HepG2 (cell line): ENCODE measurements around the gene RASGRP2. TPM values are rescaled to one million over a fixed set of nuclear protein-coding genes. Genes with fewer than 3 reads are reported as not detected.

Experiments
- ARID4A ChIP-seq: sonication (generic); formaldehyde crosslinking; IDR thresholded peaks from 2 replicates; pipeline ENCODE4 v1.5.0; 2020; ENCODE audit warnings: mild to moderate bottlenecking, missing genetic modification reagents, borderline replicate concordance
- ATF4 ChIP-seq, 2 experiments: fragments of 450-650 bp in 1 of 2; sonication (generic) in 1 of 2; formaldehyde crosslinking; IDR thresholded peaks; 2 replicates each; pipeline versions ENCODE4 v1.5.0 to v1.8.0; 2020 to 2022; ENCODE audit warnings: mild to moderate bottlenecking in 1 of 2, missing genetic modification reagents in 1 of 2
- BCL6 ChIP-seq: IDR thresholded peaks from 2 replicates; pipeline ENCODE4 v1.6.1; 2016; ENCODE audit warnings: missing genetic modification reagents, missing compliant biosample characterization
- CEBPB ChIP-seq: IDR thresholded peaks from 2 replicates; pipeline ENCODE4 v1.6.1; 2011; ENCODE audit warnings: low read depth, low read length, improper control_type of control experiment, borderline replicate concordance
- CEBPG ChIP-seq: IDR thresholded peaks from 2 replicates; pipeline ENCODE4 v1.6.1; 2016
- ETV5 ChIP-seq: IDR thresholded peaks from 2 replicates; pipeline ENCODE4 v1.6.1; 2018; ENCODE audit warnings: missing biosample characterization, missing genetic modification reagents, inconsistent platforms, borderline replicate concordance
- ETV6 ChIP-seq: sonication (generic); formaldehyde crosslinking; conservative IDR thresholded peaks from 2 replicates; pipeline ENCODE4 v1.4.0; 2020; ENCODE audit warnings: missing genetic modification reagents
- FOXO4 ChIP-seq: sonication (generic); formaldehyde crosslinking; conservative IDR thresholded peaks from 2 replicates; pipeline ENCODE4 v1.8.1; 2023; ENCODE audit warnings: missing genetic modification reagents
- HNRNPLL ChIP-seq: fragments of 200-400 bp; formaldehyde crosslinking; IDR thresholded peaks from 2 replicates; pipeline ENCODE4 v1.6.1; 2017; ENCODE audit warnings: mild to moderate bottlenecking, low read depth, low read length; ENCODE audit not compliant: poor library complexity, severe bottlenecking
- MEIS2 ChIP-seq: sonication (generic); formaldehyde crosslinking; IDR thresholded peaks from 2 replicates; pipeline ENCODE4 v1.9.0; 2021; ENCODE audit warnings: mild to moderate bottlenecking, missing genetic modification reagents
- MLX ChIP-seq: IDR thresholded peaks from 2 replicates; pipeline ENCODE4 v1.6.1; 2016
- NR1H2 ChIP-seq: sonication (generic); formaldehyde crosslinking; IDR thresholded peaks from 2 replicates; pipeline ENCODE4 v1.8.1; 2022; ENCODE audit warnings: low read depth, missing genetic modification reagents, borderline replicate concordance
- NR2C2 ChIP-seq: sonication (generic); formaldehyde crosslinking; IDR thresholded peaks from 2 replicates; pipeline ENCODE4 v1.4.0; 2020; ENCODE audit warnings: missing genetic modification reagents, mild to moderate bottlenecking, moderate library complexity, borderline replicate concordance
- POGZ ChIP-seq: sonication (generic); formaldehyde crosslinking; IDR thresholded peaks from 2 replicates; pipeline ENCODE4 v1.4.0; 2020; ENCODE audit warnings: mild to moderate bottlenecking, missing genetic modification reagents
- RAD21 ChIP-seq: fragments of 450-650 bp; formaldehyde crosslinking; IDR thresholded peaks from 2 replicates; pipeline ENCODE4 v1.5.0; 2020; ENCODE audit warnings: mild to moderate bottlenecking
- SKIL ChIP-seq: sonication (generic); formaldehyde crosslinking; IDR thresholded peaks from 2 replicates; pipeline ENCODE4 v1.8.0; 2022; ENCODE audit warnings: missing genetic modification reagents, mild to moderate bottlenecking, moderate library complexity, borderline replicate concordance
- TARDBP ChIP-seq: sonication (generic); formaldehyde crosslinking; IDR thresholded peaks from 2 replicates; pipeline ENCODE4 v1.8.0; 2022; ENCODE audit warnings: mild to moderate bottlenecking, missing genetic modification reagents
- YY1 ChIP-seq: IDR thresholded peaks from 2 replicates; pipeline ENCODE4 v1.6.1; 2011; ENCODE audit warnings: low read length, low read depth, moderate library complexity, mild to moderate bottlenecking; ENCODE audit not compliant: insufficient read depth, insufficient replicate concordance
- ZNF564 ChIP-seq: sonication (generic); formaldehyde crosslinking; IDR thresholded peaks from 2 replicates; pipeline ENCODE4 v1.8.1; 2023; ENCODE audit warnings: mild to moderate bottlenecking, missing genetic modification reagents
- polyA plus RNA-seq, 8 experiments: library from polyadenylated mRNA; depleted of rRNA in 3 of 8; stranded (reverse) in 7 of 8; unstranded in 1 of 8; fragments of >200 nt; fragmentation: Illumina TruSeq in 4 of 8; extraction: Trizol in 4 of 8; gene quantifications; 2 replicates each; pipeline versions ENCODE4 v1.2.1 to v1.2.3, GENCODE V29; 2011 to 2016; ENCODE audit warnings: low read depth in 4 of 8, missing spikeins in 1 of 8, mixed read lengths in 1 of 8; ENCODE audit not compliant: insufficient read depth in 1 of 8
- total RNA-seq, 5 experiments: library from RNA; depleted of rRNA; stranded (reverse); fragments of >200 nt; fragmentation: Illumina TruSeq; extraction: Trizol; gene quantifications; 2 replicates each; pipeline ENCODE4 v1.2.3, GENCODE V29; 2016; ENCODE audit warnings: low read depth in 1 of 5

RASGRP2 gene
- total and polyA plus RNA-seq, 2 of the 13 experiments (the other 11 are each of a cell fraction or from before 2014, with no cell fraction given), result 0.61 TPM; not detected in 1

- TF ChIP-seq YY1 (peak; percentile 29), POGZ (no peak), MLX (no peak), ETV5 (CRISPR knock-in tag) (0 out of 2 replicates have a peak, but pooled peaks have one; percentile 42), ETV6 (CRISPR knock-in tag) (no peak), CEBPB (peak; percentile 79), BCL6 (0 out of 2 replicates have a peak, but pooled peaks have one; percentile 21), SKIL (CRISPR knock-in tag) (no peak), CEBPG (CRISPR knock-in tag) (peak; percentile 53), RAD21 (CRISPR knock-in tag) (peak; percentile 75), NR2C2 (CRISPR knock-in tag) (0 out of 2 replicates have a peak, but pooled peaks have one; percentile 40), NR1H2 (CRISPR knock-in tag) (0 out of 2 replicates have a peak, but pooled peaks have one; percentile 30), TARDBP (CRISPR knock-in tag) (no peak), MEIS2 (CRISPR knock-in tag) (peak; percentile 43; the same call in 1 of the 2 replicates), ARID4A (CRISPR knock-in tag) (peak; percentile 22; the same call in 1 of the 2 replicates), HNRNPLL (peak; percentile 28), FOXO4 (no peak), ZNF564 (CRISPR knock-in tag) (0 out of 2 replicates have a peak, but pooled peaks have one; percentile 30), ATF4 (CRISPR knock-in tag; IDR thresholded peaks at IDR 0.05) (peak in 1 of 2 experiments; percentile 49; a peak in 1 of 4 replicates)
Measured at GRCh38 chr11:64742889-64743590, 902 bp downstream of the RASGRP2 start (continued).
